Forelimb muscle (tissue), 1 donor: Measurements from ENCODE around the gene TENT5A. TPM values are rescaled to one million over a fixed set of nuclear protein-coding genes. Genes with fewer than 3 reads are reported as not detected.

Source experiments
- DNase-seq: peaks from one replicate; pipeline ENCODE4 v3.0.0-alpha.2; 2013; ENCODE audit warnings: low read depth
- polyA plus RNA-seq: library from polyadenylated mRNA; unstranded; fragments of 120-200 nt; gene quantifications from one replicate; pipeline ENCODE4 v1.2.1, GENCODE V29; 2013; ENCODE audit not compliant: insufficient read length

The TENT5A gene
- polyA plus RNA-seq, 1 donor = 10.3 TPM

DNA sequence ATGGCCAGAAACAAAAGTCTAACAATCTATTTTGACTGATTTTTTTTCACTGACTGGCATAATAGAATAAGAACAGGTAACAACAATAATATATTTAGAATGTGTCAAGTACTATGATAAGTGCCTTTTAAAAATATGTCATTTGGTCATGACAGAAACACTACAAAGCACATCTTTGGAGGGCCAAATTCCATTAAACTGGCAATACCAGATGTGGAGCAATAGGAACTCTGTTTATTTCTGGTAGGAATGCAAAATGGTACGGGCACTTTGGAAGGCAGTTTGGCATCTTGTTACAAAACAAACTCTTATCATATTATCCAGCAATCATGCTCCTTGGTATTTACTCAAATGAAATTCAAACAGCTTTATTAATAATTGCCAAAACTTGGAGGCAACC is 39.3 kb downstream of the TENT5A start:
- DNase-seq = no peak

- no peak for DNase-seq
Observed at GRCh38 chr6:81708113-81708699, 44.3 kb downstream of the TENT5A start.

DNA sequence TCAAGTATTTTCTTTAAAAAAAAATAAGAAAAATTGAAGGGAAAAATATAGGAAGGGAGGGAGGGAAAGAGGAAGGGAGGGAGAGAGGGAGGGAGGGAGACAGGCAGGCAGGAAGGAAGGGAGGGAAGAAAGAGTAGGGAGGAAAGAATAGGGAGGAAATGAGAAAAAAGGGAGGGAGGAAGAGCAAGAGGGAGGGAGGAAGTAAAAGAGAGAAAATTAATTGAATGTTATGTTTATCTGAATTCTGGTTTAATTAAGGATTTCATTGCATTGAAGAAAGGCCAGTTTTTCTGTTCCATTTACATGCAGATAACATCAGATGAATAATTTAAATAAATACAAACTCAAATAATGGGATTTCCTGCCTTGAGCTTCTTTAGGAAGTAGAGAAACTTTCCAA is 47.8 kb downstream of the TENT5A start:
- no peak for DNase-seq

GRCh38 chr6:81700414-81700813 is 52.1 kb downstream of the TENT5A start:
- no peak for DNase-seq

DNA sequence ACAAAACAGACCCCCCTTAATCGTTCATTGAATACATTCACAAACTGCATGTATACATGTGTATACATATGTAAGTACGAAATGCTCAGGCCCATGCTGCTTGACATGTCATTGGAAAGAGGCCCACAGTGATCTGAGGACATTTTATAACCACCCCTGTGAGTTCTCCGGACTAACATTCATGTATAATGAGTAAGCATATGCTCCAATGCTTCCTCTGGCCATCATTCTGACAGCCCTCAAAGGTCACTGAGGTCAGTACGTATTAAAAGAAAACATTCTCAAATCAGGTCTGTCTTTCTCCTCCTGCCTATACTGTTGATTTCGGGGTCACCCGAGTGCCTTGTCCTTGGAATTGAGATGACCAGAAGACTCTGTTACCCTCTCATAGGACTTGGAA is 54.9 kb downstream of the TENT5A start:
- no peak for DNase-seq

GRCh38 chr6:81696524-81696923 is 56.0 kb downstream of the TENT5A start:
- no peak for DNase-seq
